ENCODE data around the gene GALK1.

GRCh38 chr17:75776386-75777295 lies 11.6 kb upstream of the GALK1 start:
- TF ChIP-seq CTCF (conservative IDR thresholded peaks at IDR 0.05; ENCODE audit: low read depth, low read length) (no peak), EZH2 (IDR thresholded peaks at IDR 0.05; ENCODE audit: low read length, unreplicated experiment) (no peak)

Data from PC-3 (cell line).